A549 (cell line): Measurements from ENCODE around the gene MYCN. TPM values are rescaled to one million over a fixed set of nuclear protein-coding genes. Genes with fewer than 3 reads are reported as not detected.

Source experiments
- ATAC-seq, 2 experiments: fragments of 200-7000 bp in 1 of 2; fragments of >200 bp in 1 of 2; cut with Nextera tagmentation in 1 of 2; cut with Tn5 transposase in 1 of 2; 3 replicates each; pipeline versions ENCODE4 v1.8.0 to v1.9.1; 2018 to 2020; ENCODE audit warnings: mild to moderate bottlenecking in 1 of 2, moderate library complexity in 1 of 2
- CTCF ChIA-PET: fragments of 300-600 bp; sonication (Branson Sonifier 250); formaldehyde crosslinking; extraction: SDS; loops from one replicate; lab custom pipeline; 2021; ENCODE audit warnings: antibody characterized with exemption, inconsistent platforms; lab: Yijun Ruan, JAX
- POLR2A ChIA-PET: fragments of 350-600 bp; formaldehyde crosslinking; extraction: SDS; loops from one replicate; lab custom pipeline; 2021; ENCODE audit warnings: antibody characterized with exemption, inconsistent platforms; lab: Yijun Ruan, JAX
- DNase-seq, 2 experiments: peaks; one replicate each; pipeline versions ENCODE4 v3.0.0 to v3.0.0-alpha.2; 2011 to 2016; ENCODE audit warnings: low read depth in 1 of 2, low spot score in 1 of 2
- FAIRE-seq: peaks from 2 replicates; lab custom pipeline; 2011; peaks lifted over from hg19 to GRCh38; lab: Jason Lieb, UNC
- H3K27ac ChIP-seq, 2 experiments: fragments of >200 bp; sonication (Bioruptor Twin); formaldehyde crosslinking; 3 replicates each; pipeline ENCODE4 v1.5.1; 2016 to 2017
- H3K4me1 ChIP-seq: fragments of >200 bp; sonication (Bioruptor Twin); formaldehyde crosslinking; 3 replicates; pipeline ENCODE4 v1.6.1; 2016
- H3K4me2 ChIP-seq: fragments of >200 bp; sonication (Bioruptor Twin); formaldehyde crosslinking; 3 replicates; pipeline ENCODE4 v1.6.1; 2016
- H3K4me3 ChIP-seq: fragments of >200 bp; sonication (Bioruptor Twin); formaldehyde crosslinking; 3 replicates; pipeline ENCODE4 v1.5.1; 2016
- H3K9me3 ChIP-seq: fragments of >200 bp; sonication (Bioruptor Twin); formaldehyde crosslinking; 3 replicates; pipeline ENCODE4 v1.6.1; 2016
- BCL3 ChIP-seq: fragments of >200 bp; sonication (Bioruptor Twin); formaldehyde crosslinking; IDR thresholded peaks from 3 replicates; pipeline ENCODE4 v1.6.1; 2016
- BHLHE40 ChIP-seq: IDR thresholded peaks from 2 replicates; pipeline ENCODE4 v1.6.1; 2012; ENCODE audit warnings: low read depth, low read length, inconsistent platforms
- CBX2 ChIP-seq: fragments of 200-600 bp; sonication (generic); IDR thresholded peaks from 2 replicates; pipeline ENCODE4 v1.6.1; 2016; ENCODE audit warnings: low read depth, mild to moderate bottlenecking, borderline replicate concordance
- CBX8 ChIP-seq: fragments of 200-600 bp; sonication (generic); IDR thresholded peaks from 2 replicates; pipeline ENCODE4 v1.6.1; 2016
- CHD2 ChIP-seq: fragments of 150-350 bp; IDR thresholded peaks from 2 replicates; pipeline ENCODE4 v1.6.1; 2014; ENCODE audit warnings: low read length; ENCODE audit not compliant: partially characterized antibody
- E2F6 ChIP-seq: IDR thresholded peaks from 2 replicates; pipeline ENCODE4 v1.6.1; 2012; ENCODE audit warnings: low read depth, borderline replicate concordance
- EHMT2 ChIP-seq: fragments of 200-600 bp; sonication (generic); IDR thresholded peaks from 2 replicates; pipeline ENCODE4 v1.6.1; 2016; ENCODE audit warnings: antibody characterized with exemption, low read depth, mild to moderate bottlenecking, moderate library complexity
- ELK1 ChIP-seq: fragments of 150-350 bp; IDR thresholded peaks from 2 replicates; pipeline ENCODE4 v1.6.1; 2014; ENCODE audit warnings: low read depth, mild to moderate bottlenecking, low read length
- EP300 ChIP-seq, 2 experiments: fragments of >200 bp; sonication (Bioruptor Twin); formaldehyde crosslinking; IDR thresholded peaks; 2 replicates in 1 of 2; 3 replicates in 1 of 2; pipeline ENCODE4 v1.6.1; 2016 to 2017
- ESRRA ChIP-seq: fragments of 150-350 bp; IDR thresholded peaks from 2 replicates; pipeline ENCODE4 v1.6.1; 2014; ENCODE audit warnings: mild to moderate bottlenecking, low read length, borderline replicate concordance
- FOSB ChIP-seq: fragments of 250-450 bp; sonication (Bioruptor Pico); IDR thresholded peaks from 2 replicates; pipeline ENCODE4 v1.5.0; 2020; ENCODE audit warnings: mild to moderate bottlenecking, moderate library complexity
- FOXS1 ChIP-seq: fragments of 250-450 bp; sonication (Bioruptor Pico); IDR thresholded peaks from 2 replicates; pipeline ENCODE4 v1.5.0; 2020; ENCODE audit warnings: mild to moderate bottlenecking, moderate library complexity
- HES2 ChIP-seq: fragments of >200 bp; sonication (Bioruptor Twin); formaldehyde crosslinking; IDR thresholded peaks from 2 replicates; pipeline ENCODE4 v1.6.1; 2016
- HEYL ChIP-seq: fragments of 250-450 bp; sonication (Bioruptor Pico); IDR thresholded peaks from 2 replicates; pipeline ENCODE4 v1.8.0; 2021; ENCODE audit warnings: mild to moderate bottlenecking, moderate library complexity
- JUN ChIP-seq, 2 experiments: fragments of >200 bp; sonication (Bioruptor Twin); formaldehyde crosslinking; IDR thresholded peaks; 2 replicates in 1 of 2; 3 replicates in 1 of 2; pipeline ENCODE4 v1.6.1; 2016 to 2017
- KDM1A ChIP-seq: fragments of 200-600 bp; sonication (generic); IDR thresholded peaks from 2 replicates; pipeline ENCODE4 v1.6.1; 2016; ENCODE audit warnings: low read depth, mild to moderate bottlenecking
- KDM5A ChIP-seq: fragments of 200-600 bp; sonication (generic); IDR thresholded peaks from 2 replicates; pipeline ENCODE4 v1.6.1; 2016; ENCODE audit warnings: antibody characterized with exemption, mild to moderate bottlenecking
- MAX ChIP-seq: IDR thresholded peaks from 2 replicates; pipeline ENCODE4 v1.6.1; 2012
- NFE2L2 ChIP-seq: fragments of 150-350 bp; conservative IDR thresholded peaks from 2 replicates; pipeline ENCODE4 v1.6.1; 2014; ENCODE audit warnings: low read length
- NPAS2 ChIP-seq: fragments of 250-450 bp; sonication (Bioruptor Pico); IDR thresholded peaks from 2 replicates; pipeline ENCODE4 v1.8.0; 2022; ENCODE audit warnings: mild to moderate bottlenecking, moderate library complexity, borderline replicate concordance
- PBX3 ChIP-seq: IDR thresholded peaks from 2 replicates; pipeline ENCODE4 v1.6.1; 2012
- PHF8 ChIP-seq: fragments of 200-600 bp; sonication (generic); IDR thresholded peaks from 2 replicates; pipeline ENCODE4 v1.6.1; 2016; ENCODE audit warnings: low read depth, mild to moderate bottlenecking, antibody characterized with exemption, moderate library complexity, borderline replicate concordance
- POLR2A ChIP-seq: IDR thresholded peaks from 2 replicates; pipeline ENCODE4 v1.6.1; 2012; ENCODE audit warnings: mild to moderate bottlenecking, low read length
- RAD21 ChIP-seq, 2 experiments: fragments of >200 bp in 1 of 2; sonication (Bioruptor Twin) in 1 of 2; formaldehyde crosslinking in 1 of 2; IDR thresholded peaks in 1 of 2; conservative IDR thresholded peaks in 1 of 2; 2 replicates in 1 of 2; 3 replicates in 1 of 2; pipeline ENCODE4 v1.6.1; 2012 to 2018; ENCODE audit warnings: inconsistent platforms in 1 of 2
- USF2 ChIP-seq: fragments of 450-650 bp; IDR thresholded peaks from 2 replicates; pipeline ENCODE4 v1.6.1; 2014; ENCODE audit warnings: antibody characterized with exemption
- ZFP36 ChIP-seq: fragments of 450-650 bp; IDR thresholded peaks from 2 replicates; pipeline ENCODE4 v1.6.1; 2014; ENCODE audit warnings: borderline replicate concordance; ENCODE audit not compliant: partially characterized antibody
- WGBS: methylation state at CpG from one replicate; pipeline ENCODE4 v1.1.6; 2017; ENCODE audit errors: missing lambda C conversion rate; 5-methylcytosine and 5-hydroxymethylcytosine counted together
- polyA plus RNA-seq, 4 experiments: library from polyadenylated mRNA; depleted of rRNA in 3 of 4; stranded (reverse); fragments of >200 nt; fragmentation: RNase III in 1 of 4; extraction: RNeasy Plus Mini Kit Qiagen cat#74134 plus additional on column Dnase treatment in 1 of 4; gene quantifications; 2 replicates in 3 of 4; 3 replicates in 1 of 4; pipeline ENCODE4 v1.2.3, GENCODE V29; 2011 to 2017

The MYCN gene
- polyA plus RNA-seq, 2 of the 4 experiments (the other 2 are of a cell fraction): not detected

- no peak for FAIRE-seq
- H3K9me3 ChIP-seq: no peaks in the 10 kb centered on the region
- 15% methylated on average over 7 of the region's 7 CpGs for WGBS
- TF ChIP-seq HEYL (CRISPR knock-in tag): no peak
- no peak for TF ChIP-seq MAX
- no peak for TF ChIP-seq FOXS1 (CRISPR knock-in tag)
- TF ChIP-seq FOSB (CRISPR knock-in tag): no peak
- no peak for TF ChIP-seq NPAS2 (CRISPR knock-in tag)
- no peak for TF ChIP-seq KDM1A
- TF ChIP-seq EHMT2: no peak
- TF ChIP-seq NFE2L2: no peak
- no peak for TF ChIP-seq BHLHE40
- no peak for TF ChIP-seq PBX3
- TF ChIP-seq PHF8: no peak
- no peak for TF ChIP-seq E2F6
- TF ChIP-seq BCL3: no peak
- TF ChIP-seq CHD2: no peak
- no peak for TF ChIP-seq KDM5A
- TF ChIP-seq EP300 (IDR thresholded peaks at IDR 0.05): no peak
- TF ChIP-seq, all 56 proteins: peak for 0
- no peak for DNase-seq
- CTCF ChIA-PET: no interaction called here
- H3K27ac ChIP-seq: no peak overlapping the region
- no peak overlapping the region for H3K4me3 ChIP-seq
- ATAC-seq: peak; percentile 26 to 28; a peak in 3 of 6 replicates
- H3K4me2 ChIP-seq: 0 out of 3 replicates have a peak overlapping the region, but pooled peaks have one; percentile 3
- POLR2A ChIA-PET: no interaction called here
- H3K4me1 ChIP-seq: peaks cover 7% of the 10 kb centered on the region; the same call in 1 of the 3 replicates
Observed at GRCh38 chr2:15919716-15920434, 20.5 kb upstream of the MYCN start.

GRCh38 chr2:15920696-15921095 is 19.7 kb upstream of the MYCN start:
- ATAC-seq (peak in 1 of 2 experiments; percentile 19; a peak in 1 of 6 replicates), FAIRE-seq (no peak), DNase-seq (no peak)
- H3K9me3 ChIP-seq: no peaks in the 10 kb centered on the region
- ChIA-PET POLR2A (no interaction called here), CTCF (no interaction called here)
- H3K4me2 ChIP-seq: no peak overlapping the region
- H3K4me3 ChIP-seq: no peak overlapping the region
- WGBS: 56% methylated on average over 10 of the region's 10 CpGs
- TF ChIP-seq KDM1A: no peak
- no peak overlapping the region for H3K27ac ChIP-seq
- peaks cover 7% of the 10 kb centered on the region; the same call in 1 of the 3 replicates for H3K4me1 ChIP-seq

- H3K4me1 ChIP-seq: peaks cover 7% of the 10 kb centered on the region; the same call in 1 of the 3 replicates
- ChIA-PET POLR2A (no interaction called here), CTCF (interaction anchor here (0.6 kb wide), 1 partner anchor 310 kb away, joined by 3 read pairs; no protein-coding TSS in a partner anchor)
- H3K9me3 ChIP-seq: no peaks in the 10 kb centered on the region
- ATAC-seq (no peak), FAIRE-seq (no peak), DNase-seq (no peak)
- no peak overlapping the region for H3K27ac ChIP-seq
- 50% methylated on average over 4 of the region's 4 CpGs for WGBS
- H3K4me2 ChIP-seq: no peak overlapping the region
- H3K4me3 ChIP-seq: no peak overlapping the region
- TF ChIP-seq ESRRA: no peak
- TF ChIP-seq E2F6: no peak
- TF ChIP-seq JUN (IDR thresholded peaks at IDR 0.05): no peak
- no peak for TF ChIP-seq BCL3
- TF ChIP-seq USF2: no peak
- no peak for TF ChIP-seq CBX2
- no peak for TF ChIP-seq ZFP36
- no peak for TF ChIP-seq CBX8
- no peak for TF ChIP-seq RAD21 (conservative IDR thresholded peaks at IDR 0.05 in 1 of 2, IDR thresholded peaks at IDR 0.05 in 1 of 2)
- no peak for TF ChIP-seq POLR2A
- TF ChIP-seq ELK1: no peak
- TF ChIP-seq HES2: no peak
Observed at GRCh38 chr2:15923597-15923996, 16.8 kb upstream of the MYCN start.
